Muscle layer of duodenum (tissue), 2 donors: ENCODE data around the gene BORCS8.
A peak's percentile ranks its signal among the peaks of the same experiment; 100 is the strongest.
"Not testable (repeated sequence)": the region's sequence is repeated elsewhere in the genome, so short reads cannot be mapped to it uniquely, and the experiment has no call there.

ENCODE experiments used
- H3K27ac ChIP-seq: one replicate; pipeline ENCODE4 v1.7.0; 2013; ENCODE audit warnings: mild to moderate bottlenecking, low read length
- H3K27me3 ChIP-seq: one replicate; pipeline ENCODE4 v1.7.0; 2013; ENCODE audit warnings: low read depth, mild to moderate bottlenecking, control low read depth, low read length
- H3K36me3 ChIP-seq, 2 donors: one replicate each; pipeline ENCODE4 v1.7.0; 2013; ENCODE audit warnings: low read length in 2 of 2, control low read depth in 1 of 2, mild to moderate bottlenecking in 1 of 2; ENCODE audit not compliant: insufficient read depth in 2 of 2, control insufficient read depth in 1 of 2
- H3K4me1 ChIP-seq, 2 donors: one replicate each; pipeline ENCODE4 v1.7.0; 2013; ENCODE audit warnings: low read length in 2 of 2, mild to moderate bottlenecking in 2 of 2, control low read depth in 1 of 2, moderate library complexity in 1 of 2; ENCODE audit not compliant: insufficient read depth in 2 of 2, control insufficient read depth in 1 of 2
- H3K4me3 ChIP-seq, 2 donors: one replicate each; pipeline ENCODE4 v1.7.0; 2013; ENCODE audit warnings: low read length in 2 of 2, low read depth in 1 of 2, mild to moderate bottlenecking in 1 of 2
- H3K9me3 ChIP-seq, 2 donors: one replicate each; pipeline ENCODE4 v1.7.0; 2013; ENCODE audit warnings: low read length in 2 of 2, control low read depth in 1 of 2, mild to moderate bottlenecking in 1 of 2; ENCODE audit not compliant: control insufficient read depth in 1 of 2
- donor health status: healthy.

BORCS8 gene

DNA sequence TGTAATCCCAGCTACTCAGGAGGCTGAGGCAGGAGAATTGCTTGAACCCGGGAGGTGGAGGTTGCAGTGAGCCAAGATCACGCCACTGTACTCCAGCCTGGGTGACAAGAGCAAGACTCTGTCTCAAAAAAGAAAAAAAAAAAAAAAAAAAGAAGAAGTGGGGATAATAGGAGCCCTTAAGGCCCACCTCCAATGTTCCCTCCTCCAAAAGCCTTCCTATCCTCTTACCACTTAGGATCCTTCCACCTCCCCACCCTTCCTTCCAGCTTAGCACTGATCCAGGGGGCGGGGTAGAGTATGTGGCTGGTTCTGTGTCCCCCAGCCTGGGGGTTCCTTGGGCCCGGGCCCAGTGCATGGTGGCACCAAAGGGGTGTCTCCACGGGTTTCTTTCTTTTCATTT lies 18.7 kb downstream of the BORCS8 start:
- peaks cover 10 to 13% of the 10 kb centered on the region in 2 donors for H3K36me3 ChIP-seq
- H3K4me1 ChIP-seq: peaks cover 0 to 15% of the 10 kb centered on the region in 2 donors
- not testable (repeated sequence) for H3K27ac ChIP-seq, H3K27me3 ChIP-seq, H3K4me3 ChIP-seq, H3K9me3 ChIP-seq

- Histone ChIP-seq H3K9me3 (no peaks in the 10 kb centered on the region), H3K4me3 (no peak overlapping the region), H3K27ac (no peak overlapping the region)
Observed at GRCh38 chr19:19171821-19172532, 20.0 kb downstream of the BORCS8 start.

GRCh38 chr19:19170873-19171672 lies 20.9 kb downstream of the BORCS8 start:
- Histone ChIP-seq H3K27ac (no peak overlapping the region), H3K9me3 (no peaks in the 10 kb centered on the region), H3K4me1 (peaks cover 0 to 15% of the 10 kb centered on the region in 2 donors), H3K36me3 (no peaks in the 10 kb centered on the region), H3K27me3 (no peaks in the 10 kb centered on the region), H3K4me3 (no peak overlapping the region)

More at GRCh38 chr19:19171821-19172532, 20.0 kb downstream of the BORCS8 start:
- peaks cover 0 to 15% of the 10 kb centered on the region in 2 donors for H3K4me1 ChIP-seq
- peaks cover 6 to 9% of the 10 kb centered on the region in 2 donors for H3K36me3 ChIP-seq
- H3K27me3 ChIP-seq: no peaks in the 10 kb centered on the region

DNA sequence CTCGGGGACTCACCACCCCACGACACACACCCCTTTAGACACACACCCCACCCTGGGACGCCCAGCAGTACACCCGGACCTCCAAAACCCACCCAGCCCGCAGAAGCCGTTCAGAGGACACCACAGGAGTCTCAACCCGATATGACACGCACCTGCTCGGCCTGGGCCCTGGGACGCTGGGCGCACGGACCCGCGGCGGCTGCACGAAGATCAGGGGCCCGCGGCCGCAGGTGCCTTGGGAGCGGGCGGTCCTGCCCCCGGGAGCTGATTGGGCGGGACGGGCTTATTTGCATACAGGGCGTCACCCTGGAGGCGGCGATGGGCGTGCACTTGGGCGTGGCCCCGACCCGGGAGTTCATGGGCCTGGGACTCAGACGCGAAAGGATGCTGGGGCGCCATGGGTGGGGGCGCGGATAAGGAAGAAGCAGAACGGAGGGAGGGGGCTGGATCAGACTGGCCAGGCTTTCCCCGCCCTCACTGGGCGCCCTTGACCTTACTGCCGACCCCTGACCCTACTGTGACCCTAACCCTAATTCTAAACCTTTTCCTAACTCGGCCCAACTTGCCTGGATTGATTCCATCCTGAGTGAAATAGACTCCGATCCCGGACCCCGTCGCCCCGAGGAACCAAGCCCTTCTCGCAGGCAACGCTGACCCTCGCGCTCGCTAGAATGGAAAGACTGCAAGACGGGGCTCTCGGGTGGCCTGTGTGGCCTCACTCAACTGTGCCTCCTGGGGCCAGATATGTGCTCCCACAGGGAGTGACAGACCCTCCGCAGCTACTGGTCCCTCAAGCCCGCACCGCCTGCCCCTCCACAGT lies 21.7 kb downstream of the BORCS8 start, which contains the start of gene MEF2B:
TSS of gene MEF2B (minus strand) at position 211 of the 820 bp plus-strand sequence. CDS start 19,528 bp downstream, outside the sequence.
- Histone ChIP-seq H3K4me3 (peak within 1 kb of the TSS in 1 of 2 donors; percentile 50), H3K36me3 (no peaks in the 10 kb centered on the region), H3K27me3 (no peaks in the 10 kb centered on the region), H3K4me1 (peaks cover 0 to 15% of the 10 kb centered on the region in 2 donors), H3K27ac (no peak within 1 kb of the TSS), H3K9me3 (no peaks in the 10 kb centered on the region)

GRCh38 chr19:19169236-19170052 lies 22.5 kb downstream of the BORCS8 start:
- Histone ChIP-seq H3K4me1 (peaks cover 0 to 11% of the 10 kb centered on the region in 2 donors), H3K4me3 (peak overlapping the region in 1 of 2 donors; percentile 50), H3K27ac (no peak overlapping the region), H3K27me3 (no peaks in the 10 kb centered on the region), H3K9me3 (no peaks in the 10 kb centered on the region), H3K36me3 (no peaks in the 10 kb centered on the region)

DNA sequence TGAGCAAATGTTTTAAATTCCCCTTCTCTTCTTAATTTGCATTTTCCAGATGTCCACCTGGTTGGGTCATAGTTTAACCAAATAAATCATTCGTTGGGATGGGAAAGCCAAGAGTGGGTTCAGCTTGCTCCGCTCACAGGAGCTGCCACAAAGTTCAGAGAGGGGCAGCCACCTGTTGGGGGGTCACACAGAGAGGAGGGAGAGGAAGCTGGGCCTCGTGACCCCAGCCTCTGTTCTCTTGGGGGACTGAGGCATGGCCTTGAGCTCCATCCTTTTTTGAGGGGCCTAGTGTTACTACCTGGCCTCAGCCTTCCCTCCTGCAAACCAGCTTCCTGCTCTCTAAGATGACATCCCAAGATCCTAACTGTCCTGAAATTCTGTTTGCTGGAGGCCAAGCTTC lies 24.3 kb downstream of the BORCS8 start:
- peaks cover 0 to 11% of the 10 kb centered on the region in 2 donors for H3K4me1 ChIP-seq
- H3K27me3 ChIP-seq: no peaks in the 10 kb centered on the region
- H3K9me3 ChIP-seq: no peaks in the 10 kb centered on the region
- H3K36me3 ChIP-seq: no peaks in the 10 kb centered on the region
- no peak overlapping the region for H3K27ac ChIP-seq
- no peak overlapping the region for H3K4me3 ChIP-seq

DNA sequence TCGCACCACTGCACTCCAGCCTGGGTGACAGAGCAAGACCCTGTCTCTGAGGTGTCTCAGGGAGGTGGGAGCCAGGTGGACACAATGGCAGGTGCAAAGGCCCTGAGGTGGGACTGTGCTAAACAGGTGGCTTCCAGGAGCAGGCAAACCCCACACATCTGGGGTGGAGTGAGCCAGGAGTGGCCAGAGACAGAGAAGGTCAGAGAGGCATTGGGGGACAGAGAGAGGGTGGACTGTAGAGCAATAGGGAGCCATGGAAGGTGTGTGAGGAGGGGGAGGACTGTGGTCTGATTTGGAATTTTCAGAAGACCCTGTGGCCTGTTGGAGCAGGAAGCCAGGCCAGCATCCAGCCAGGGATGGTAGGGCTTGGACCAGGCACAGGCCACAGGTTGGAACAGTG lies 26.6 kb downstream of the BORCS8 start:
- Histone ChIP-seq H3K36me3 (no peaks in the 10 kb centered on the region), H3K4me1 (peaks cover 0 to 7% of the 10 kb centered on the region in 2 donors), H3K27ac (no peak overlapping the region), H3K4me3 (no peak overlapping the region), H3K9me3 (no peaks in the 10 kb centered on the region), H3K27me3 (no peaks in the 10 kb centered on the region)

DNA sequence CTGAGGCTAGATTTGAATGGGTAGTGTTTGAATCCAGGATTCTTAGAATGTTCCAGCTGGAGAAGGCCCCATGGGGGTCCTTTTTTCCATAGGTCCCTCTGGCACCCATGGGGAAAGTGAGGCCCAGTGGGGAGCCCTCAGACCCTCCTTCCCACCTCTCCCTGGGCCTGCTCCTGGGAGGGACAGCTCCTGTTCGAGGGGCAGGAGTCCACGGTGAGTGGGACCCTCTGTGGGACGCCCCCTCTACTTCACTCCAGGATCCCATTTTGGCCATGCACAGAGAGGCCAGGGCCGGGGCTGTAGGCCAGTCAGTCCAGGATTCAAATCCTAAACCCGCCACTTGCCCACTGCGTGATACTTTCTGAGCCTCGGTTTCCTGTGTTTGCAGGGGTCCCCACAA lies 29.5 kb downstream of the BORCS8 start:
- Histone ChIP-seq H3K27me3 (no peaks in the 10 kb centered on the region), H3K27ac (no peak overlapping the region), H3K4me3 (no peak overlapping the region), H3K4me1 (no peaks in the 10 kb centered on the region), H3K36me3 (no peaks in the 10 kb centered on the region), H3K9me3 (no peaks in the 10 kb centered on the region)

- H3K4me1 ChIP-seq: no peaks in the 10 kb centered on the region
- no peaks in the 10 kb centered on the region for H3K27me3 ChIP-seq
- no peak overlapping the region for H3K4me3 ChIP-seq
- peaks cover 0 to 12% of the 10 kb centered on the region in 2 donors for H3K36me3 ChIP-seq
- no peaks in the 10 kb centered on the region for H3K9me3 ChIP-seq
- H3K27ac ChIP-seq: no peak overlapping the region
Observed at GRCh38 chr19:19160461-19161035, 31.4 kb downstream of the BORCS8 start.

GRCh38 chr19:19159534-19159933 lies 32.4 kb downstream of the BORCS8 start:
- Histone ChIP-seq H3K9me3 (no peaks in the 10 kb centered on the region), H3K27ac (no peak overlapping the region), H3K27me3 (no peaks in the 10 kb centered on the region), H3K36me3 (peaks cover 0 to 12% of the 10 kb centered on the region in 2 donors), H3K4me3 (no peak overlapping the region), H3K4me1 (no peaks in the 10 kb centered on the region)
